Activated naive CD8-positive, alpha-beta T cell treated with anti-CD3 and anti-CD28 coated beads for 36 hours (primary cell): Measurements from ENCODE around the gene RBBP9. TPM values are rescaled to one million over a fixed set of nuclear protein-coding genes. Genes with fewer than 3 reads are reported as not detected.
"Not testable (repeated sequence)": the region's sequence is repeated elsewhere in the genome, so short reads cannot be mapped to it uniquely, and the experiment has no call there.

Experiments used
- DNase-seq: peaks from one replicate; pipeline ENCODE4 v3.0.0; 2021
- H3K27ac Mint-ChIP-seq: one replicate; pipeline ENCODE4 v1.8.0; 2022; ENCODE audit warnings: mild to moderate bottlenecking, moderate library complexity, mixed read lengths
- H3K27me3 Mint-ChIP-seq: one replicate; pipeline ENCODE4 v1.8.0; 2022; ENCODE audit warnings: mild to moderate bottlenecking, mixed read lengths
- H3K36me3 Mint-ChIP-seq: one replicate; pipeline ENCODE4 v1.8.0; 2021; ENCODE audit warnings: mild to moderate bottlenecking, mixed read lengths
- H3K4me1 Mint-ChIP-seq: one replicate; pipeline ENCODE4 v1.8.0; 2021; ENCODE audit warnings: mixed read lengths
- H3K4me3 Mint-ChIP-seq: one replicate; pipeline ENCODE4 v1.8.0; 2022; ENCODE audit warnings: mild to moderate bottlenecking, moderate library complexity, mixed read lengths
- H3K9me3 Mint-ChIP-seq: one replicate; pipeline ENCODE4 v1.8.0; 2022; ENCODE audit warnings: mixed read lengths
- total RNA-seq, 2 experiments: library from RNA; stranded (reverse); gene quantifications; one replicate each; pipeline ENCODE4 v1.2.3, GENCODE V29; 2021

Gene RBBP9
- 10 to 100 TPM; 17.9 to 18.3 TPM for total RNA-seq

- H3K4me1 Mint-ChIP-seq, result peaks cover 10% of the 10 kb centered on the region
- H3K36me3 Mint-ChIP-seq, result peaks cover 4% of the 10 kb centered on the region
- peak within 1 kb of the TSS; percentile 95 for H3K4me3 Mint-ChIP-seq
- peaks cover 3% of the 10 kb centered on the region for H3K27me3 Mint-ChIP-seq
- no peaks in the 10 kb centered on the region for H3K9me3 Mint-ChIP-seq
- peak within 1 kb of the TSS; percentile 84 for H3K27ac Mint-ChIP-seq
- DNase-seq, result peak; percentile 82
These were observed at the start of gene RBBP9 for GRCh38 chr20:18496740-18497592. Gene RBBP9 (minus strand): TSS chr20:18497225. CDS start chr20:18497167, 58 bp downstream.

GRCh38 chr20:18545566-18545965, 48.5 kb upstream of the RBBP9 start:
- Mint-ChIP-seq H3K27ac (no peak overlapping the region), H3K4me3 (no peak overlapping the region), H3K36me3 (peaks cover 23% of the 10 kb centered on the region), H3K9me3 (no peaks in the 10 kb centered on the region), H3K27me3 (no peaks in the 10 kb centered on the region), H3K4me1 (peaks cover 3% of the 10 kb centered on the region)
- no peak for DNase-seq

- Mint-ChIP-seq H3K36me3 (peaks cover 28% of the 10 kb centered on the region), H3K27me3 (no peaks in the 10 kb centered on the region), H3K27ac (no peak overlapping the region), H3K4me3 (no peak overlapping the region), H3K9me3 (no peaks in the 10 kb centered on the region), H3K4me1 (peaks cover 3% of the 10 kb centered on the region)
- no peak for DNase-seq
These were observed 46.9 kb upstream of the RBBP9 start for GRCh38 chr20:18543932-18544331.

- peaks cover 3% of the 10 kb centered on the region for H3K4me1 Mint-ChIP-seq
- DNase-seq, result no peak
- H3K4me3 Mint-ChIP-seq, result no peak overlapping the region
- H3K9me3 Mint-ChIP-seq, result no peaks in the 10 kb centered on the region
- peaks cover 24% of the 10 kb centered on the region for H3K36me3 Mint-ChIP-seq
- H3K27ac Mint-ChIP-seq, result no peak overlapping the region
- H3K27me3 Mint-ChIP-seq, result no peaks in the 10 kb centered on the region
These were observed 46.2 kb upstream of the RBBP9 start for GRCh38 chr20:18543216-18543615.

- Mint-ChIP-seq H3K4me3 (no peak overlapping the region), H3K9me3 (no peaks in the 10 kb centered on the region), H3K4me1 (peaks cover 3% of the 10 kb centered on the region), H3K36me3 (peaks cover 29% of the 10 kb centered on the region), H3K27me3 (no peaks in the 10 kb centered on the region), H3K27ac (no peak overlapping the region)
- no peak for DNase-seq
These were observed 44.7 kb upstream of the RBBP9 start for GRCh38 chr20:18541741-18542140.

GRCh38 chr20:18537651-18538050, 40.6 kb upstream of the RBBP9 start:
- peaks cover 29% of the 10 kb centered on the region for H3K36me3 Mint-ChIP-seq
- DNase-seq, result no peak

GRCh38 chr20:18533978-18534644, 37.1 kb upstream of the RBBP9 start:
- Mint-ChIP-seq H3K27ac (no peak overlapping the region), H3K27me3 (no peaks in the 10 kb centered on the region), H3K36me3 (peaks cover 29% of the 10 kb centered on the region), H3K4me3 (no peak overlapping the region), H3K4me1 (no peaks in the 10 kb centered on the region), H3K9me3 (no peaks in the 10 kb centered on the region)
- no peak for DNase-seq

More at GRCh38 chr20:18537651-18538050, 40.6 kb upstream of the RBBP9 start:
- Mint-ChIP-seq H3K4me1 (no peaks in the 10 kb centered on the region), H3K4me3 (no peak overlapping the region), H3K9me3 (no peaks in the 10 kb centered on the region), H3K27ac (no peak overlapping the region), H3K27me3 (no peaks in the 10 kb centered on the region)

GRCh38 chr20:18533491-18533890, 36.5 kb upstream of the RBBP9 start:
- H3K36me3 Mint-ChIP-seq, result peaks cover 31% of the 10 kb centered on the region
- no peaks in the 10 kb centered on the region for H3K27me3 Mint-ChIP-seq
- no peak for DNase-seq
- H3K4me1 Mint-ChIP-seq, result no peaks in the 10 kb centered on the region
- no peak overlapping the region for H3K27ac Mint-ChIP-seq
- no peaks in the 10 kb centered on the region for H3K9me3 Mint-ChIP-seq
- no peak overlapping the region for H3K4me3 Mint-ChIP-seq

GRCh38 chr20:18532626-18533025, 35.6 kb upstream of the RBBP9 start:
- Mint-ChIP-seq H3K4me1 (no peaks in the 10 kb centered on the region), H3K36me3 (peaks cover 32% of the 10 kb centered on the region), H3K27me3 (no peaks in the 10 kb centered on the region), H3K27ac (no peak overlapping the region), H3K9me3 (no peaks in the 10 kb centered on the region), H3K4me3 (no peak overlapping the region)
- no peak for DNase-seq

- no peak overlapping the region for H3K4me3 Mint-ChIP-seq
- H3K27ac Mint-ChIP-seq, result no peak overlapping the region
- H3K4me1 Mint-ChIP-seq, result no peaks in the 10 kb centered on the region
- H3K27me3 Mint-ChIP-seq, result no peaks in the 10 kb centered on the region
- DNase-seq, result no peak
- H3K36me3 Mint-ChIP-seq, result peaks cover 37% of the 10 kb centered on the region
- H3K9me3 Mint-ChIP-seq, result no peaks in the 10 kb centered on the region
These were observed 32.0 kb upstream of the RBBP9 start for GRCh38 chr20:18529041-18529440.

- no peaks in the 10 kb centered on the region for H3K4me1 Mint-ChIP-seq
- H3K27ac Mint-ChIP-seq, result no peak overlapping the region
- H3K36me3 Mint-ChIP-seq, result peaks cover 36% of the 10 kb centered on the region
- H3K9me3 Mint-ChIP-seq, result no peaks in the 10 kb centered on the region
- no peak for DNase-seq
- no peaks in the 10 kb centered on the region for H3K27me3 Mint-ChIP-seq
- H3K4me3 Mint-ChIP-seq, result no peak overlapping the region
These were observed 30.8 kb upstream of the RBBP9 start for GRCh38 chr20:18527836-18528235.

- Mint-ChIP-seq H3K4me1 (no peaks in the 10 kb centered on the region), H3K9me3 (no peaks in the 10 kb centered on the region), H3K27me3 (no peaks in the 10 kb centered on the region), H3K4me3 (no peak overlapping the region), H3K27ac (no peak overlapping the region), H3K36me3 (peaks cover 31% of the 10 kb centered on the region)
- DNase-seq, result no peak
These were observed 30.3 kb upstream of the RBBP9 start for GRCh38 chr20:18527339-18527738.

GRCh38 chr20:18526761-18527160, 29.7 kb upstream of the RBBP9 start:
- H3K9me3 Mint-ChIP-seq, H3K27ac Mint-ChIP-seq: not testable (repeated sequence)
- peaks cover 28% of the 10 kb centered on the region for H3K36me3 Mint-ChIP-seq

GRCh38 chr20:18524646-18525045, 27.6 kb upstream of the RBBP9 start:
- no peak for DNase-seq
- Mint-ChIP-seq H3K4me3 (no peak overlapping the region), H3K4me1 (no peaks in the 10 kb centered on the region), H3K27me3 (no peaks in the 10 kb centered on the region), H3K9me3 (no peaks in the 10 kb centered on the region), H3K27ac (no peak overlapping the region), H3K36me3 (peaks cover 24% of the 10 kb centered on the region)

More at GRCh38 chr20:18526761-18527160, 29.7 kb upstream of the RBBP9 start:
- not testable (repeated sequence) for H3K4me3 Mint-ChIP-seq, DNase-seq, H3K27me3 Mint-ChIP-seq, H3K4me1 Mint-ChIP-seq

- no peak for DNase-seq
- Mint-ChIP-seq H3K4me1 (no peaks in the 10 kb centered on the region), H3K36me3 (peaks cover 20% of the 10 kb centered on the region), H3K27ac (no peak overlapping the region), H3K9me3 (no peaks in the 10 kb centered on the region), H3K27me3 (no peaks in the 10 kb centered on the region), H3K4me3 (no peak overlapping the region)
These were observed 26.0 kb upstream of the RBBP9 start for GRCh38 chr20:18523066-18523465.
